Lung microvascular endothelial cell (primary cell): Measurements from ENCODE around the gene SLC27A6. TPM values are rescaled to one million over a fixed set of nuclear protein-coding genes. Genes with fewer than 3 reads are reported as not detected.

ENCODE experiments used
- DNase-seq, 2 donors: peaks; one replicate each; pipeline versions ENCODE4 v3.0.0 to v3.0.0-alpha.2; 2010; ENCODE audit warnings: low read depth in 2 of 2
- total RNA-seq: library from RNA; depleted of rRNA; stranded (reverse); fragments of >200 nt; gene quantifications from 2 replicates; pipeline ENCODE4 v1.2.1, GENCODE V29; 2014

SLC27A6 gene
- total RNA-seq, 1 donor from 2014 or later, result not detected

DNA sequence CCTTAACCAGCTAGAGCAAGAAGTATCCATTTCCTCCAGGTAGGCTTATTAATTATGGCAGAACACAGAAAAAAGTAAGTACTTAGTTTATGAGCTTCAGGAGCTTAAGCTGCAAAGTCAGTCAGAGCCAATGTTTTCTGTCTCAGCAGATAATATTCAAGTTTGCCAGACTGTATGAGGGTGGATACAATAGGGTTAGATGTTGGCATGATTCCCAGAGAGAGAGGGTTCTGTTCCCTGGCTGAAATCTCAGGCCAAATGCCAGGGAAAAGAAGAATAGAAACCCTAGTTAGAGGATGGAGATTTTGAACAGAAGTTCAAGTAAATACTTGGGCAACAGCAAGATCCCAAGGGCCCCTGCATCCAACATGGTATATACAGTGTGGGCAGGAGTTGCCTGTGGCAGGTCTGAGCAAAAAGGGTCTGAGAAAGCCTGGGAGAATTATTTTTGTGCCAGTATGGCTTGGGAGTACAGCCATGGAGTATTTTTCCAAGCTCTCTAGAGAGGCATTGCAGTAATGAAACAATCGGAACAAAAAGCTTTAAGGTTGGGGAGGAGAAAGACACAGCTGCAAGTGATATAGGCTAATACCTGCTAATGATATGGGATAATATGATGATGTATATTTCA is 98.3 kb downstream of the SLC27A6 start:
- DNase-seq, result peak; percentile 5 to 27

DNA sequence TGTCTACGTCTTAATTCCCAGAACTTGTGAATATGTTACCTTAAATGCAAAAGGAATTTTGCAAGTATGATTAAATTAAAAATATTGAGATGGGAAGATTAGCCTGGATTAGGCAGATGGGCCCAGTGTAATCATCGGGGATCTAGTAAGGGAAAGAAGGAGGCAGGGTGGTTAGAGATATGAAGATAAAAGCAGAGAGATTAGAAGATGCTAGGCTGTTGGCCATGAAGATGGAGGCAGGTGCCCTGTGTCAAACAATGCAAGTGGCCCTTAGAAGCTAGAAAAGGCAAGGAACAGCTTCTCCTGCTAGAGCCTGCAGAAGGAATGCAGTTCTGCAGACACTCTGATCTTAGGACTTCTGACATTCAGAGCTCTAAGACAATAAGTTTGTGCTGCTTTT is 100.4 kb downstream of the SLC27A6 start:
- no peak for DNase-seq

- no peak for DNase-seq
These were observed 102.5 kb downstream of the SLC27A6 start for GRCh38 chr5:129067745-129068144.

- no peak for DNase-seq
These were observed 104.0 kb downstream of the SLC27A6 start for GRCh38 chr5:129069292-129069691.

GRCh38 chr5:129073111-129073510 is 107.8 kb downstream of the SLC27A6 start:
- no peak for DNase-seq

DNA sequence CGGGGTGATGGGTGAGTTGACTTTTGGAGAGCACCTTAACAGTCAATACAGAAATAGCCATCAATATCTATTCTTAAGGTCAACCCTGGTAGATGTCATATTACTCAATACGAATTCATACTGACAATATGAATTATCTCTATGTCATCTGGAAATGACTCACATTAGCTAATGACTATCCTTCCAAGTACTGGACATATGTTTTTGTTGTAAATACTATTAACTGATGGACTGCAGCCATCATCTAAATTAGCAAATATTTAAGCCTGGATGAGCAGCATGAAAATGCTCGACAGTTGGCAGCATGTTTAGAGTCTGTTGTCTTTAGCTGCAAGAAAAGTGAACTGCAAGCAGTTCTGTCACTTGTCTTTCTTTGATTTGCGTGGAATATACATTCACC is 109.6 kb downstream of the SLC27A6 start:
- no peak for DNase-seq

DNA sequence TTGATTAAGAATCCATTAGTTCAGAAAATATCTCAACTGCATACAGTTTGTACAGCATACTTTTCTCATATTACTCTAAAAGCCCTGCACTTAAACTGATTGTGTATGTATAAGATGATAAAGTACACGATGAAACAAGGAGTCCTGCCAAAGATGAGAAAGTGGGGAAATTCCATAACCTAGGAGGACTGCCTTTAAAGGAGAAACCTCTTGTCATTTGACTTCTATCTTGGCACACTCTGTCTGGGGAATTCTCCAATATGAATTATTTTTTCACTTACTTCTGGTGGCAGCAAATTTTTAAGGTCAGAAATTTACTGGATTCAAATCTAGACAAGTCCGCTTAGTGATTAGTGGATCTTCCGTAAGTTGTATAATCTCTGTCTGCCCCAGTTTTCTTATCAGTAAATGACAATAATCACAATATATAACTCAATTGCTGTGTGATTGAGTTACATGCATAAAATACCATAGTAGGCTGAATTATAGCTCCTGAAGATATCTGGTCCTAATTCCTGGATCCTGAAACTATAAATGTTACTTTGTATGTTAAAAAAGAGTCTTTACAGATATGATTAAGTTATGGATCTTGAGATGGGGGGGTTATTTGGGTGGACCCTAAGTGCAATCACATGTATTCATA is 112.3 kb downstream of the SLC27A6 start:
- no peak for DNase-seq

- DNase-seq, result no peak
These were observed 113.0 kb downstream of the SLC27A6 start for GRCh38 chr5:129078247-129078646.

DNA sequence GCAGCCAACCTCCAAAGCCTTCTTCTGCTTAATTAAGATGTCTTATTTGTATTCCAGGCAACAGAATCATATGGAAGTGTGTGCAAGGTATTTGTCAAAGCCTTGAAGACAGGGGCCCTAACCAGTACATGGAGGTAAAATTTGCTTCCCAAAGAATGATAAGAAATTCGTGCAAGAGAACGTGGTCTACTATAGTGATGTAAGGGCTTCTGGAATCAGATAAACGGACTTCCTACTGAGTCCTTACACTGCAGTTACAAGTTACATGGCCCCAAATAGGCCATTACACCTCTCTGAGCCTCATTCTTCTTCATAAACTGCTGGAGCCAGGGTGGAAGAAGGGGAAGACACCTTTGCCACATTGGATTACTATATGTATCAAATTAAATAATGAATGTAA is 113.4 kb downstream of the SLC27A6 start:
- no peak for DNase-seq

GRCh38 chr5:129079496-129079895 is 114.2 kb downstream of the SLC27A6 start:
- no peak for DNase-seq

DNA sequence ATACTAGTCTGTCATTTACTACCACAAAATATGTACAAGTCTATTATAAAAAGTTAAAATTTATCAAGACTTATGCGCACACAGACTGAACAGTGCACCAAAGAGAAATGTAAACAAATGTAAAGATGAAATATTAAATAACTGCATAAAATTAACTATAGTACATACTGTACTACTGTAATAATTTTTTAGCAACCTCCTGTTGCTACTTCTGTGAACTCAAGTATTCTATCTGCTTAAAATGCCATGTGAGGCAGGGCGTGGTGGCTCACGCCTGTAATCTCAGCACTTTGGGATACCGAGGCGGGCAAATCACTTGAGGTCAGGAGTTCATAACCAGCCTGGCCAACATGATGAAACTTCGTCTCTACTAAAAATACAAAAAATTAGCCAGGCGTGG is 115.5 kb downstream of the SLC27A6 start:
- no peak for DNase-seq

DNA sequence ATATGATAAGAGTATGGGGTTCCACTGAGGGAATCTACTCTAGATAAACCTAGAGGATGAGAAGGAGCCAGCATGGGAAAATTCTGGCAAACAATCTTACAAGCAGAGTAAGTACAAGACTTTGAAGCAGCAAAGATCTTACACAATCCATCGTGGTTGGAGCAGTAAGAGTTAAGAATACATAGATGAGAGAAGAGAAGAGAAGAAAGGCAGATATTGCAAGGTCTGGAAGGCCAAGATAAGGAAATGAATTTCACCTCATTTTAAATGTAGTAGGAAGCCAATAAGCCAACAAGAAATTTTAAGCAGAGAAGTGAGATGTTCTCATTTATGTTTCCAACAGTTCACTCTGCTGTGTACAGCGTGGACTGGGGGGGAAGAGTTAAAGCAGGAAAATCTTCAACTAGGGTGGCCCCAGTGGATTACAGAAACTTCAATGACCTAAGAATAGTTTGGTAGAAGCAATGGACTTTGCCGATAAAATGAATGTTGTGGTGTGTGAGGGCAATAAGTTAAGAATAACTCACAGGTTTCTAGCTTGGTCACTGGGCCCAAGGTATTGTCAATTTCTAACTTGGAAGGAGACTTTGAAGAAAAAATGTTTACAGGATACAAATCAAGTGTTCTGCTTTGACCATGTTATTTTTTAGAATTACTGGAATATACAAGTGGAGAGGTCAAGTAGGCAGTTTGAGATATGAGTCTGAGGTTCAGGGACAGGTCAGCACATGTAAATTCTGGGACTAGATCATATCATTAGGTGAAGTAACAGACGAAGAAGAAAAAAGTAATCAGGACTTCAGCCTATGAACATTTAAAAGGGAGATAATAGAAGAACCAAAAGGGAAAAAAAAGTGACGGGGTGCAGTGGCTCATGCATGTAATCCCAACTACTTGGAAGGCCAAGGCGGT is 117.2 kb downstream of the SLC27A6 start:
- no peak for DNase-seq

Other genes starting within 250 kb of the SLC27A6 start
- 8.1 and 10.1 TPM in 2 replicates for gene ISOC1, start 129.3 kb downstream of the SLC27A6 start, total RNA-seq